Measurements from ENCODE around the gene LAYN.

GRCh38 chr11:111586388-111586831, 45.9 kb downstream of the LAYN start:
- TF ChIP-seq CTCF (IDR thresholded peaks at IDR 0.05), result peak in 3 of 4 experiments; percentile 37 to 64 (median 63)
- no peak for TF ChIP-seq POLR2A (IDR thresholded peaks at IDR 0.05)
